GM23338 (cell line): ENCODE results near the gene SLC39A10. TPM values are rescaled to one million over a fixed set of nuclear protein-coding genes. Genes with fewer than 3 reads are reported as not detected.

Experiments used
- ATAC-seq: fragments of 200-7000 bp; cut with Tn5 transposase; 3 replicates; pipeline ENCODE4 v1.9.1; 2020
- DNase-seq: peaks from one replicate; pipeline ENCODE4 v3.0.0-alpha.2; 2015; ENCODE audit warnings: low spot score
- H2AFZ ChIP-seq: fragments of 200-600 bp; sonication (generic); 2 replicates; pipeline ENCODE4 v1.8.0; 2016; ENCODE audit warnings: antibody characterized with exemption, mild to moderate bottlenecking, moderate library complexity
- H3F3A ChIP-seq: fragments of 200-600 bp; sonication (generic); replicated peaks from 2 replicates; pipeline ENCODE4 v1.8.0; 2017; ENCODE audit warnings: antibody characterized with exemption, mixed run types, low read depth
- H3K27ac ChIP-seq: fragments of 200-600 bp; sonication (generic); 2 replicates; pipeline ENCODE4 v1.6.1; 2016; ENCODE audit warnings: low read depth
- H3K27me3 ChIP-seq: fragments of 200-600 bp; sonication (generic); 2 replicates; pipeline ENCODE4 v1.8.0; 2016; ENCODE audit warnings: mild to moderate bottlenecking, mixed run types, moderate library complexity; ENCODE audit not compliant: insufficient read depth
- H3K36me3 ChIP-seq: fragments of 200-600 bp; sonication (generic); 2 replicates; pipeline ENCODE4 v1.8.0; 2016; ENCODE audit warnings: mild to moderate bottlenecking; ENCODE audit not compliant: insufficient read depth
- H3K4me1 ChIP-seq: fragments of 200-600 bp; sonication (generic); 2 replicates; pipeline ENCODE4 v1.8.0; 2016; ENCODE audit warnings: mild to moderate bottlenecking, moderate library complexity; ENCODE audit not compliant: insufficient read depth
- H3K4me2 ChIP-seq: fragments of 200-600 bp; sonication (generic); 2 replicates; pipeline ENCODE4 v1.7.1; 2017; ENCODE audit warnings: mixed run types
- H3K4me3 ChIP-seq: fragments of 200-600 bp; sonication (generic); 2 replicates; pipeline ENCODE4 v1.6.1; 2016; ENCODE audit warnings: mixed run types
- H3K79me2 ChIP-seq: fragments of 200-600 bp; sonication (generic); replicated peaks from 2 replicates; pipeline ENCODE4 v1.8.0; 2017; ENCODE audit warnings: mild to moderate bottlenecking; ENCODE audit not compliant: insufficient read depth
- H3K9me2 ChIP-seq: fragments of 200-600 bp; sonication (generic); 2 replicates; pipeline ENCODE4 v1.8.0; 2017; ENCODE audit not compliant: insufficient read depth
- H4K20me1 ChIP-seq: fragments of 200-600 bp; sonication (generic); replicated peaks from 2 replicates; pipeline ENCODE4 v1.8.0; 2017; ENCODE audit warnings: mild to moderate bottlenecking; ENCODE audit not compliant: insufficient read depth
- H3K27ac Mint-ChIP-seq: 2 replicates; pipeline ENCODE4 v1.8.0; 2020; ENCODE audit warnings: inconsistent platforms, mild to moderate bottlenecking, moderate library complexity, mixed read lengths
- H3K27me3 Mint-ChIP-seq: 3 replicates; pipeline ENCODE4 v1.8.0; 2022; ENCODE audit warnings: low read depth, mild to moderate bottlenecking, moderate library complexity, mixed read lengths, inconsistent platforms; ENCODE audit not compliant: insufficient read depth, poor library complexity
- H3K36me3 Mint-ChIP-seq: 3 replicates; pipeline ENCODE4 v1.8.0; 2021; ENCODE audit warnings: low read depth, mild to moderate bottlenecking, inconsistent platforms, moderate library complexity, mixed read lengths
- H3K4me1 Mint-ChIP-seq: 3 replicates; pipeline ENCODE4 v1.8.0; 2020; ENCODE audit warnings: mild to moderate bottlenecking, inconsistent platforms, mixed read lengths
- H3K4me3 Mint-ChIP-seq: 3 replicates; pipeline ENCODE4 v1.8.0; 2021; ENCODE audit warnings: moderate library complexity, mild to moderate bottlenecking, inconsistent platforms, mixed read lengths
- H3K9me3 Mint-ChIP-seq: 3 replicates; pipeline ENCODE4 v1.8.0; 2020; ENCODE audit warnings: moderate library complexity, mild to moderate bottlenecking, inconsistent platforms, mixed read lengths
- CREB1 ChIP-seq: fragments of 250-450 bp; sonication (Bioruptor Pico); IDR thresholded peaks from 2 replicates; pipeline ENCODE4 v1.5.0; 2020; ENCODE audit warnings: low read depth, mild to moderate bottlenecking, moderate library complexity
- EZH2 ChIP-seq: fragments of 200-600 bp; sonication (generic); IDR thresholded peaks from one replicate; pipeline ENCODE4 v1.8.0; 2017; ENCODE audit warnings: antibody characterized with exemption, mild to moderate bottlenecking, low read depth; ENCODE audit not compliant: unreplicated experiment
- EZH2phosphoT487 ChIP-seq: fragments of 200-600 bp; sonication (generic); IDR thresholded peaks from one replicate; pipeline ENCODE4 v1.8.1; 2018; ENCODE audit warnings: antibody characterized with exemption; ENCODE audit not compliant: unreplicated experiment
- JUNB ChIP-seq: IDR thresholded peaks from one replicate; pipeline ENCODE4 v1.6.1; 2016; ENCODE audit warnings: antibody characterized with exemption; ENCODE audit not compliant: unreplicated experiment
- NANOG ChIP-seq: IDR thresholded peaks from 2 replicates; pipeline ENCODE4 v1.6.1; 2016; ENCODE audit warnings: antibody characterized with exemption, borderline replicate concordance
- POLR2AphosphoS5 ChIP-seq: IDR thresholded peaks from 2 replicates; pipeline ENCODE4 v1.6.1; 2016; ENCODE audit warnings: antibody characterized with exemption, low read depth
- STAT1 ChIP-seq: IDR thresholded peaks from one replicate; pipeline ENCODE4 v1.6.1; 2016; ENCODE audit warnings: antibody characterized with exemption; ENCODE audit not compliant: unreplicated experiment
- ZNF114 ChIP-seq: fragments of 250-450 bp; sonication (Bioruptor Pico); IDR thresholded peaks from 2 replicates; pipeline ENCODE4 v1.5.0; 2020; ENCODE audit warnings: mild to moderate bottlenecking, moderate library complexity
- ZNF331 ChIP-seq: fragments of 250-450 bp; sonication (Bioruptor Pico); IDR thresholded peaks from 2 replicates; pipeline ENCODE4 v1.5.0; 2020; ENCODE audit warnings: low read depth, mild to moderate bottlenecking, moderate library complexity
- polyA plus RNA-seq: library from polyadenylated mRNA; unstranded; fragments of >200 nt; fragmentation: Nextera tagmentation; extraction: Ambion mirVana; gene quantifications from 2 replicates; pipeline ENCODE4 v1.2.1, GENCODE V29; 2016
- total RNA-seq: library from RNA; depleted of rRNA; stranded (reverse); fragments of >200 nt; shearing (Covaris generic); gene quantifications from 2 replicates; pipeline ENCODE4 v1.2.3, GENCODE V29; 2014
- TF ChIP-seq, protein P1 (sequence below), 2 experiments: fragments of 200-600 bp in 1 of 2; sonication (generic) in 1 of 2; conservative IDR thresholded peaks; 2 replicates each; pipeline versions ENCODE4 v1.5.1 to v1.6.1; 2016 to 2017; ENCODE audit warnings: antibody characterized with exemption in 2 of 2, low read depth in 2 of 2, mild to moderate bottlenecking in 2 of 2, moderate library complexity in 1 of 2
- TF ChIP-seq, protein P2 (sequence below): IDR thresholded peaks from 2 replicates; pipeline ENCODE4 v1.6.1; 2016; ENCODE audit warnings: antibody characterized with exemption
- TF ChIP-seq, protein P3 (sequence below): fragments of 250-450 bp; sonication (Bioruptor Pico); IDR thresholded peaks from 2 replicates; pipeline ENCODE4 v1.5.0; 2020; ENCODE audit warnings: mild to moderate bottlenecking, moderate library complexity
- TF ChIP-seq, protein P4 (sequence below): IDR thresholded peaks from one replicate; pipeline ENCODE4 v1.6.1; 2018; ENCODE audit warnings: antibody characterized with exemption; ENCODE audit not compliant: unreplicated experiment

Gene SLC39A10
- total and polyA plus RNA-seq, 2 experiments from 2014 or later, result 261 to 356 TPM

DNA sequence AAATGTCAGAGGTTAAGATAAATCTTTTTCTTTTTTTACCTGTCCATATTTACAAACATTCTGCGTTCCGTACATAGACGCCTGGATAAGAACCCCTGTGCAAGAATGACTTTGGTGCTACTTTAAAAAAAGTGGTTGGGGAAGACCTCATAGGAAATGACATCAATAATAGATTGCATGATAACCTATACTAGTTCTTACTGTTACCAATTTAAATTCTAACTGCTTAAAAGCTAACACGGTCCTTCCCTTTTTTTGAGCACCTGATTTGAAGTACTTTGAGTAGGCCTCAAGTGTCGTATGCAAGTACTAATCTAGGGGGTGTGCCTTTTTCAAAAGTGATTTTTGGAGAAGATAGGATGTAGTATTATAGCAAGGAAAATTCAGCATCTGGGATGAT, 2.1 kb downstream of the SLC39A10 start:
- Histone ChIP-seq H3K79me2 (peaks cover 64% of the 10 kb centered on the region), H2AFZ (no peak overlapping the region), H3K9me2 (no peaks in the 10 kb centered on the region), H3K4me1 (peaks cover 27% of the 10 kb centered on the region), H3K36me3 (no peaks in the 10 kb centered on the region), H3F3A (no peaks in the 10 kb centered on the region), H4K20me1 (peaks cover 15% of the 10 kb centered on the region; the same call in 1 of the 2 replicates), H3K4me3 (peak overlapping the region; percentile 72), H3K27me3 (no peaks in the 10 kb centered on the region), H3K27ac (no peak overlapping the region), H3K4me2 (peak overlapping the region; percentile 74)
- no peak for TF ChIP-seq NANOG
- TF ChIP-seq CREB1, result no peak
- no peak for TF ChIP-seq JUNB
- TF ChIP-seq ZNF331, result no peak
- TF ChIP-seq, protein P1, sequence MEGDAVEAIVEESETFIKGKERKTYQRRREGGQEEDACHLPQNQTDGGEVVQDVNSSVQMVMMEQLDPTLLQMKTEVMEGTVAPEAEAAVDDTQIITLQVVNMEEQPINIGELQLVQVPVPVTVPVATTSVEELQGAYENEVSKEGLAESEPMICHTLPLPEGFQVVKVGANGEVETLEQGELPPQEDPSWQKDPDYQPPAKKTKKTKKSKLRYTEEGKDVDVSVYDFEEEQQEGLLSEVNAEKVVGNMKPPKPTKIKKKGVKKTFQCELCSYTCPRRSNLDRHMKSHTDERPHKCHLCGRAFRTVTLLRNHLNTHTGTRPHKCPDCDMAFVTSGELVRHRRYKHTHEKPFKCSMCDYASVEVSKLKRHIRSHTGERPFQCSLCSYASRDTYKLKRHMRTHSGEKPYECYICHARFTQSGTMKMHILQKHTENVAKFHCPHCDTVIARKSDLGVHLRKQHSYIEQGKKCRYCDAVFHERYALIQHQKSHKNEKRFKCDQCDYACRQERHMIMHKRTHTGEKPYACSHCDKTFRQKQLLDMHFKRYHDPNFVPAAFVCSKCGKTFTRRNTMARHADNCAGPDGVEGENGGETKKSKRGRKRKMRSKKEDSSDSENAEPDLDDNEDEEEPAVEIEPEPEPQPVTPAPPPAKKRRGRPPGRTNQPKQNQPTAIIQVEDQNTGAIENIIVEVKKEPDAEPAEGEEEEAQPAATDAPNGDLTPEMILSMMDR (conservative IDR thresholded peaks at IDR 0.05; ENCODE audit: low read depth in 2 of 2), result no peak
- TF ChIP-seq, protein P2, sequence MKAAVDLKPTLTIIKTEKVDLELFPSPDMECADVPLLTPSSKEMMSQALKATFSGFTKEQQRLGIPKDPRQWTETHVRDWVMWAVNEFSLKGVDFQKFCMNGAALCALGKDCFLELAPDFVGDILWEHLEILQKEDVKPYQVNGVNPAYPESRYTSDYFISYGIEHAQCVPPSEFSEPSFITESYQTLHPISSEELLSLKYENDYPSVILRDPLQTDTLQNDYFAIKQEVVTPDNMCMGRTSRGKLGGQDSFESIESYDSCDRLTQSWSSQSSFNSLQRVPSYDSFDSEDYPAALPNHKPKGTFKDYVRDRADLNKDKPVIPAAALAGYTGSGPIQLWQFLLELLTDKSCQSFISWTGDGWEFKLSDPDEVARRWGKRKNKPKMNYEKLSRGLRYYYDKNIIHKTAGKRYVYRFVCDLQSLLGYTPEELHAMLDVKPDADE, result no peak
- no peak for TF ChIP-seq STAT1
- no peak for TF ChIP-seq POLR2AphosphoS5
- TF ChIP-seq, protein P3, sequence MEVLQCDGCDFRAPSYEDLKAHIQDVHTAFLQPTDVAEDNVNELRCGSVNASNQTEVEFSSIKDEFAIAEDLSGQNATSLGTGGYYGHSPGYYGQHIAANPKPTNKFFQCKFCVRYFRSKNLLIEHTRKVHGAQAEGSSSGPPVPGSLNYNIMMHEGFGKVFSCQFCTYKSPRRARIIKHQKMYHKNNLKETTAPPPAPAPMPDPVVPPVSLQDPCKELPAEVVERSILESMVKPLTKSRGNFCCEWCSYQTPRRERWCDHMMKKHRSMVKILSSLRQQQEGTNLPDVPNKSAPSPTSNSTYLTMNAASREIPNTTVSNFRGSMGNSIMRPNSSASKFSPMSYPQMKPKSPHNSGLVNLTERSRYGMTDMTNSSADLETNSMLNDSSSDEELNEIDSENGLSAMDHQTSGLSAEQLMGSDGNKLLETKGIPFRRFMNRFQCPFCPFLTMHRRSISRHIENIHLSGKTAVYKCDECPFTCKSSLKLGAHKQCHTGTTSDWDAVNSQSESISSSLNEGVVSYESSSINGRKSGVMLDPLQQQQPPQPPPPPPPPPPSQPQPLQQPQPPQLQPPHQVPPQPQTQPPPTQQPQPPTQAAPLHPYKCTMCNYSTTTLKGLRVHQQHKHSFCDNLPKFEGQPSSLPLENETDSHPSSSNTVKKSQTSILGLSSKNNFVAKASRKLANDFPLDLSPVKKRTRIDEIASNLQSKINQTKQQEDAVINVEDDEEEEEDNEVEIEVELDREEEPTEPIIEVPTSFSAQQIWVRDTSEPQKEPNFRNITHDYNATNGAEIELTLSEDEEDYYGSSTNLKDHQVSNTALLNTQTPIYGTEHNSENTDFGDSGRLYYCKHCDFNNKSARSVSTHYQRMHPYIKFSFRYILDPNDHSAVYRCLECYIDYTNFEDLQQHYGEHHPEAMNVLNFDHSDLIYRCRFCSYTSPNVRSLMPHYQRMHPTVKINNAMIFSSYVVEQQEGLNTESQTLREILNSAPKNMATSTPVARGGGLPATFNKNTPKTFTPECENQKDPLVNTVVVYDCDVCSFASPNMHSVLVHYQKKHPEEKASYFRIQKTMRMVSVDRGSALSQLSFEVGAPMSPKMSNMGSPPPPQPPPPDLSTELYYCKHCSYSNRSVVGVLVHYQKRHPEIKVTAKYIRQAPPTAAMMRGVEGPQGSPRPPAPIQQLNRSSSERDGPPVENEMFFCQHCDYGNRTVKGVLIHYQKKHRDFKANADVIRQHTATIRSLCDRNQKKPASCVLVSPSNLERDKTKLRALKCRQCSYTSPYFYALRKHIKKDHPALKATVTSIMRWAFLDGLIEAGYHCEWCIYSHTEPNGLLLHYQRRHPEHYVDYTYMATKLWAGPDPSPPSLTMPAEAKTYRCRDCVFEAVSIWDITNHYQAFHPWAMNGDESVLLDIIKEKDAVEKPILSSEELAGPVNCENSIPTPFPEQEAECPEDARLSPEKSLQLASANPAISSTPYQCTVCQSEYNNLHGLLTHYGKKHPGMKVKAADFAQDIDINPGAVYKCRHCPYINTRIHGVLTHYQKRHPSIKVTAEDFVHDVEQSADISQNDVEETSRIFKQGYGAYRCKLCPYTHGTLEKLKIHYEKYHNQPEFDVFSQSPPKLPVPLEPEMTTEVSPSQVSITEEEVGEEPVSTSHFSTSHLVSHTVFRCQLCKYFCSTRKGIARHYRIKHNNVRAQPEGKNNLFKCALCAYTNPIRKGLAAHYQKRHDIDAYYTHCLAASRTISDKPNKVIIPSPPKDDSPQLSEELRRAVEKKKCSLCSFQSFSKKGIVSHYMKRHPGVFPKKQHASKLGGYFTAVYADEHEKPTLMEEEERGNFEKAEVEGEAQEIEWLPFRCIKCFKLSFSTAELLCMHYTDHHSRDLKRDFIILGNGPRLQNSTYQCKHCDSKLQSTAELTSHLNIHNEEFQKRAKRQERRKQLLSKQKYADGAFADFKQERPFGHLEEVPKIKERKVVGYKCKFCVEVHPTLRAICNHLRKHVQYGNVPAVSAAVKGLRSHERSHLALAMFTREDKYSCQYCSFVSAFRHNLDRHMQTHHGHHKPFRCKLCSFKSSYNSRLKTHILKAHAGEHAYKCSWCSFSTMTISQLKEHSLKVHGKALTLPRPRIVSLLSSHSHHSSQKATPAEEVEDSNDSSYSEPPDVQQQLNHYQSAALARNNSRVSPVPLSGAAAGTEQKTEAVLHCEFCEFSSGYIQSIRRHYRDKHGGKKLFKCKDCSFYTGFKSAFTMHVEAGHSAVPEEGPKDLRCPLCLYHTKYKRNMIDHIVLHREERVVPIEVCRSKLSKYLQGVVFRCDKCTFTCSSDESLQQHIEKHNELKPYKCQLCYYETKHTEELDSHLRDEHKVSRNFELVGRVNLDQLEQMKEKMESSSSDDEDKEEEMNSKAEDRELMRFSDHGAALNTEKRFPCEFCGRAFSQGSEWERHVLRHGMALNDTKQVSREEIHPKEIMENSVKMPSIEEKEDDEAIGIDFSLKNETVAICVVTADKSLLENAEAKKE, result no peak
- no peak for TF ChIP-seq ZNF114 (CRISPR knock-in tag)
- TF ChIP-seq EZH2, result no peak
- no peak for TF ChIP-seq EZH2phosphoT487
- TF ChIP-seq, protein P4, sequence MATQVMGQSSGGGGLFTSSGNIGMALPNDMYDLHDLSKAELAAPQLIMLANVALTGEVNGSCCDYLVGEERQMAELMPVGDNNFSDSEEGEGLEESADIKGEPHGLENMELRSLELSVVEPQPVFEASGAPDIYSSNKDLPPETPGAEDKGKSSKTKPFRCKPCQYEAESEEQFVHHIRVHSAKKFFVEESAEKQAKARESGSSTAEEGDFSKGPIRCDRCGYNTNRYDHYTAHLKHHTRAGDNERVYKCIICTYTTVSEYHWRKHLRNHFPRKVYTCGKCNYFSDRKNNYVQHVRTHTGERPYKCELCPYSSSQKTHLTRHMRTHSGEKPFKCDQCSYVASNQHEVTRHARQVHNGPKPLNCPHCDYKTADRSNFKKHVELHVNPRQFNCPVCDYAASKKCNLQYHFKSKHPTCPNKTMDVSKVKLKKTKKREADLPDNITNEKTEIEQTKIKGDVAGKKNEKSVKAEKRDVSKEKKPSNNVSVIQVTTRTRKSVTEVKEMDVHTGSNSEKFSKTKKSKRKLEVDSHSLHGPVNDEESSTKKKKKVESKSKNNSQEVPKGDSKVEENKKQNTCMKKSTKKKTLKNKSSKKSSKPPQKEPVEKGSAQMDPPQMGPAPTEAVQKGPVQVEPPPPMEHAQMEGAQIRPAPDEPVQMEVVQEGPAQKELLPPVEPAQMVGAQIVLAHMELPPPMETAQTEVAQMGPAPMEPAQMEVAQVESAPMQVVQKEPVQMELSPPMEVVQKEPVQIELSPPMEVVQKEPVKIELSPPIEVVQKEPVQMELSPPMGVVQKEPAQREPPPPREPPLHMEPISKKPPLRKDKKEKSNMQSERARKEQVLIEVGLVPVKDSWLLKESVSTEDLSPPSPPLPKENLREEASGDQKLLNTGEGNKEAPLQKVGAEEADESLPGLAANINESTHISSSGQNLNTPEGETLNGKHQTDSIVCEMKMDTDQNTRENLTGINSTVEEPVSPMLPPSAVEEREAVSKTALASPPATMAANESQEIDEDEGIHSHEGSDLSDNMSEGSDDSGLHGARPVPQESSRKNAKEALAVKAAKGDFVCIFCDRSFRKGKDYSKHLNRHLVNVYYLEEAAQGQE, result no peak
- peak overlapping the region; percentile 91 for H3K4me3 Mint-ChIP-seq
- H3K9me3 Mint-ChIP-seq, result no peaks in the 10 kb centered on the region
- peaks cover 16% of the 10 kb centered on the region for H3K36me3 Mint-ChIP-seq
- H3K27ac Mint-ChIP-seq, result peak overlapping the region; percentile 34; the same call in 1 of the 2 replicates
- no peak for DNase-seq
- H3K4me1 Mint-ChIP-seq, result peaks cover 32% of the 10 kb centered on the region
- no peak for ATAC-seq
- H3K27me3 Mint-ChIP-seq, result peaks cover 14% of the 10 kb centered on the region
